GM11168 (cell line): ENCODE results near the gene HECTD2.
"Not testable (repeated sequence)": the region's sequence is repeated elsewhere in the genome, so short reads cannot be mapped to it uniquely, and the experiment has no call there.

ENCODE experiments used
- in situ Hi-C: fragments of 300-500 bp; cut with MboI; formaldehyde crosslinking; loops from one replicate; pipeline ENCODE4 v1.12.0; 2022; ENCODE audit warnings: low sequenced_read_pairs; ENCODE audit not compliant: unreplicated experiment

The HECTD2 gene

DNA sequence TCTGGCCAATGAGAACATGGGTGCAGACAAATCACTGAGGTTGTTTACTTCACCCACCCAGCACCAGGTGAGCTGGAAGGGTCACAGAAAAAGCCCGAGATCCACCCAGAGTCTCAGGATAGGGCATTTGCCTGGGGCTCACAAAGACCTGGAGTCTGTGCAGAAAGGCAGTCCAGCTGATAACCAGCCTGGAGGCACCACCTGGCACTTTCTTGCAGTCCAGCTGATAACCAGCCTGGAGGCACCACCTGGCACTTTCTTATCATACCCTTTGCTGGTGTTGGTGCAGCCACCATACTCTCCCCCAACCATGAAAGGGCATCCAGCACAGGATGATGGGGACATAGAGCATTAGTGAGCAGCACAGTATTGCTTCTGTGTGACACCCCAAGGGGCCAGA is 118.6 kb downstream of the HECTD2 start:
- in situ Hi-C loops: no loop called here

DNA sequence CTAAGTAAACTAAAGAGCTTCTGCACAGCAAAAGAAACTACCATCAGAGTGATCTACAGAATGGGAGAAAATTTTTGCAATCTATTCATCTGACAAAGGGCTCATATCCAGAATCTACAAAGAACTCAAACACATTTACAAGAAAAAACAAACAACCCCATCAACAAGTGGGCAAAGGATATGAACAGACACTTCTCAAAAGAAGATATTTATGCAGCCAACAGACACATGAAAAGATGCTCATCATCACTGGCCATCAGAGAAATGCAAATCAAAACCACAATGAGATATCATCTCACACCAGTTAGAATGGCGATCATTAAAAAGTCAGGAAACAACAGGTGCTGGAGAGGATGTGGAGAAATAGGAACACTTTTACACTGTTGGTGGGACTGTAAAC is 124.6 kb downstream of the HECTD2 start:
- in situ Hi-C loops: not testable (repeated sequence)

DNA sequence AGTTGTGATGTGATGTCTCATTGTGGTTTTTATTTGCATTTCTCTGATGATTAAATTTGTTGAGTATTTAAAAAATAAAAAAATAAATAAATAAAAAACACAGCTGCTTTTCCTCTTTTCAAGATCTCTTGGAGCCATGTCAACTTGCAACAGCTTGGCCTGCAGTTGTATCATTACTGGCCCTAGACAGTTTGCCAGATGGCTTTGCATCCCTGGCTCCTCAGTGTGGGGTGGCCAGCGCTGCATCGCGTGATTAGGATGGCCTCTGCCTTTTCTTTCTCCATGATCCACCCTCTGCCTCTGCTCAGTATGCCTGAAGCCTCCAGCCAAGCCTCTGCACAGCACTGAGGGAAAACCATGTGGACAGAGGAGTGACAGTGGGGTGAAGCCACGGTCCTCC is 126.0 kb downstream of the HECTD2 start:
- in situ Hi-C loops: no loop called here

DNA sequence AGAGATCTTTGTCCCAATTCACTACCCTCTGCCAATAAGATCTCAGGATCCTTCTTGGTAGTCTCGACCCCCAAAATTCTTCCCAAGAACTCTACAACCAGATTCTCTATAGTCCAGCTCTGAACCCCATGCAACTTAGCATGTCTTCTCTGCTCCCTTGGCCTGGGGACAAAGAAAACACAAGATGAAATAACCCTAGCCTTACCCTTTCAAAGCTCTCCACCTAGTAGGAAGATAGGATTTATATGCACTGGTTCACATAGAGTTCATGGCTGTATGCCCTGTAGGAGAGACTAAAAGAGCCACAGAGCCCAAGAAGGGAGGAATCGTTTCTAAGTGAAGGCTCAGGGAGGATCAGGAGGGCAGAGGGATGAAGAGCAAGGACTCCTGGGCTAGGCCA is 126.6 kb downstream of the HECTD2 start:
- in situ Hi-C loops: no loop called here

DNA sequence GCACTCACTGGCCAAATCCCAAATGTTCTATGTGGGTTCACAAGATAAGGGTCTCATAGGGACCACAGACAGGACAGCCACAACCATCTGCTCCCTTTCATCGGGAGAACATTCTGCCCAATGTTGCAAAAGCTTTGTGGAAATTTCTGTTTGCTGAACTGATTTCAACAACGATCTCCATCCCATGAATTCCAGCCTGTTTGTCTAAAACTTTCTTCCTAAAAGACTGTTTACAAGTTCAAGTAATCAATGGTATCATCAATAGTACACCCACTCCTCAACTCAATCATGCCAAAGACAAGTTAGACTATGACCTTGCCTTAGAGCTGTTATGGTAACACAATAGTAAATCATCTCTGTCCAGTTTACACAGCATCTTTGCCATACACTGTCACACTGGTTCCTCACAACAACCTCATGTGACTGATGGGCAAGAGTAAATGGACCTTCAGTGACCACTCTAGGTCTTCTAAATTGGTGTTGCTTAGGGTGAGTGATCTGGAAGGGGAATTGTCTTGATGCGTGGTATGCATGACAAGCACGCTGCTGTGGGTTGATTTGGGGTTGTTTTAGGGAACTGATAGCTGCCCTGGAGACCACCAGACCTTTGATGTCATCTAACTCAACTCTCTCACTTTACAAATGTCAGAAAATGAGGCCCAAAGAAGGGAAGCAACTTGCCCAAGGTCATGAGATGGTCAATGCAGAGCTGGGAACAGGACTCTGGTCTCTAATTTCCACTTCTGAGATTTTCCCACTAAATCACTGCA is 127.7 kb downstream of the HECTD2 start:
- in situ Hi-C loops: no loop called here

DNA sequence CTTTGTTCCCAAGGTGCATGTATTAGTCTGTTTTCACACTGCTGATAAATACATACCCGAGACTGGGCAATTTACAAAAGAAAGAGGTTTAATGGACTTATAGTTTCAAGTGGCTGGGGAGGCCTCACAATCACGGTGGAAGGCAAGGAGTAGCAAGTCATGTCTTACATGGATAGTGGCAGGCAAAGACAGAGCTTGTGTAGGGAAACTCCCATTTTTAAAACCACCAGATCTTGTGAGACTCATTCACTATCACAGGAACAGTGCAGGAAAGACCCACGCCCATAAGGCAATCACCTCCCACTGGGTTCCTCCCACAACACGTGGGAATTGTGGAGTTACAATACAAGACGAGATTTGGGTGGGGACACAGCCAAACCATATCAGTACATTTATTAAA is 129.8 kb downstream of the HECTD2 start:
- in situ Hi-C loops: no loop called here

DNA sequence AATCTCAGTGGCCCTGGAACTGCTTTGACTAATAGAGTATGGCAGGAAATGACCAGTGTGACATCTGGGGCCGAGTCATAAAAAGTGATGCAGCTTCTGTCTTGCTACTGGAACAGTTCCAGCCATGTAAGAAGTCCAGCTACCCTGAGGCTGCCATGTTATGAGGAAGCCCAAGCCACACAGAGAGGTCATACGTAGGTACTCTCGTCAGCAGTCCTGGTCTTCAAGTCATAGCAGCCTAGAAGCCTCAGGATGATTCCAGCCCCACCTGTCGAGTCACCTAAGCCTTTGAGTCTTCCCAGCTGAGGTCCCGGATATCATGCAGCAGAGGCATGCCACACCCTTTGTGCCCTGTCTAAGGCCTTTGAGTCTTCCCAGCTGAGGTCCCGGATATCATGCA is 130.6 kb downstream of the HECTD2 start:
- in situ Hi-C loops: no loop called here

DNA sequence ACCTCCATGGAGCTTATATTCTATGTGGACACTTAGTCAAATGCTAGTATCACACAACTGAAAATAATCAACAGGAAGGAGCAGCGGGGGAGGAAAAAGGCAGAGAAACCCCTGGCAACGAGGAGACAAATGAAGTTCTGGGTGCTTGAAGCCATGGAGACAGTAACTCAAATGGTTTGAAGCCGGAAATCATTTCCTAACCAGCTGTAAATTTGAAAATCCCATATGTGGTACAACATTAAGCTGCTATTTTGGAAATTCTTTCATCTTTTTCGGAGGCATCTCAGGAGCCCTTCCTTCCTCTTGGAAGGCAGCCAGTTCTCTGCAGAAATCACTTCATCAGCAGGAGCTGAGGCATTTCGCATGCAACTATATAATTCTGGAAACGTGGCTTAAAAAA is 131.3 kb downstream of the HECTD2 start:
- in situ Hi-C loops: no loop called here

DNA sequence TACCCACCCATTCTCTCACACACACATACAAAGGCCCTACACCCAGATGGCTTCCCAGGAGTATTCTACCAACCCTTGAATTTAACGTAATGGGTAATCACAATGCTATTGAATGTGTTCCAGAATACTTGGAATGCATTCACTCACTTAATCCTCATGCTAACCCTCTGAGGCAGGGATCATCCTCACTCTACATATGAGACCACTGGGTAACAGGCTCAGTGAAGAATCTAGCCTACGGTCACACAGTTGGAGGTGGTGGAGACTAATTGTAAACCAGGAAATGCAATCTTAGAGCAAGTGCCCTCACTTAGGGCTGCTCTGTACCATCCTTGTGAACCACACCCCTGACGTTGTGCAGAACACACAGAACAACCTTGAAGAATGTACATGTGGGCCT is 135.2 kb downstream of the HECTD2 start:
- in situ Hi-C loops: no loop called here

DNA sequence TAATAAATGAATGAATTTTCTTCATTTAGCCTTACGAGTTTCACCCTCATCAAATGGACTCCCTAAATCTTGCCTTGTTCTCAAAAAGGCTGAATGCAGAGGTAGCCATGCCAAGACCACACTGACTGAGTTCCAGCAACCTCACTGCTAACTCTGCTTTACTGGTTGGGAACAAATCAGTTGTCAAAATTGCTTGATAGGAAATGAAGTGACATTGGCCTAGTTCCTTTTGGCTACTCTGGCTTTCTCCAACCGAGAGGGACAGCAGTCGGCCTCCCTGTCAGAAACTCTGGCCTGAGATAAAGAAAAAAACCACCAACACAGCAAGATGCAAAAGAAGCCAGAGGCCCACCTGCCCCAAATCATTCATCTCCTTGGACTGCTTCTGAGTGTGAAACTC is 135.7 kb downstream of the HECTD2 start:
- in situ Hi-C loops: no loop called here

DNA sequence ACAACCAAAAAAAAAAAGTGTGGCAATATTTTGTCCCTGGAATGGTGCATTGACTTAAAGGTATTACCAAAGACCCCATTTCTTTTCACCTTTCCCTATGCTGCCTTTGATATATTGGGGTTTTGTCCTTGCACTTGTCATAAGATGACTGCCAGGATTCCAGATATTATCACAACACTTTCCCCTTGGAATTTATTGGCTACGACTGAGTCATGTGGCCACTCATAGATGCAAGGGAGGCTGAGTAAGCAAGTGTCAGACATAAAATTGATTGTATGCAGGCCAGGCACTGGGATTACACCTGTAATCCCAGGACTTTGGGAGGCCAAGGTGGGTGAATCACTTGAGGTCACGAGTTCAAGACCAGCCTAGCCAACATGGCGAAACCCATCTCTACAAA is 139.1 kb downstream of the HECTD2 start:
- in situ Hi-C loops: no loop called here

DNA sequence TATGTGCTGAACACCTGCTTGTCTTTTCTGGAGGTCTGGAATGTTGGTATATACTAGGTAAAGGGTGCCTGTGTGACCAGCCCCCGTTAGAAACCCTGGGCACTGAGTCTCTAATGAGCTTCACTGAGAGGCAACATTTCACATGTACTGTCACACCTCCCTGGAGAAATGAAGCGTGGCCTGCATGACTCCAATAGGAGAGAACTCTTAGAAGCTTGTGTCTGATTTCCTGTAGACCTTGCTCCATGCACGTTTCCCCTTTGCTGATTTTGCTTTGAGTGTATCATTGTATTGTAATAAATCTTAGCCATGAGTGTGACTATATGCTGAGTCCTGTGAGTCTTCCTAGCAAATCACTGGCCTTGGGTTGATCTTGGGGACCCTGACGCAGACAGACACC is 139.9 kb downstream of the HECTD2 start:
- in situ Hi-C loops: no loop called here

DNA sequence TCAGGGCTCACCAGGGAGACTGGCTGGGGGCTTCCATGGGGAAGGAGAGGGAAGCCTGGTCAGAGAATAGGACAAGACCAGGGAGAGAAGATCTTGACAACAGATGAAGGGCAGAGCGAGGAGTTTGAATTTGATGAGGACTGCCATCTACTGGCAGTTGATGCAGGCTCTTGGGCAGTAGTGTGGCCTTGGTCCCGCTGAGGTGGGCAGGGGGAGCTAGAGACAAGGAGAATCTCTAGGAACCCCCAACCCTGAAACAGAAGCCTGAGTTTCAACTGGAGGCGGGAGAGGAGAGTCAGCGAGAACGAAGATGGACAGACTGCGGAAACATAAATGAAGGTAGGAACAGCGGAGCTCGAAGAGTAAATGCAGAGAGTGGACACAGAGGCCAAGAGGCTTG is 141.7 kb downstream of the HECTD2 start:
- in situ Hi-C loops: no loop called here

DNA sequence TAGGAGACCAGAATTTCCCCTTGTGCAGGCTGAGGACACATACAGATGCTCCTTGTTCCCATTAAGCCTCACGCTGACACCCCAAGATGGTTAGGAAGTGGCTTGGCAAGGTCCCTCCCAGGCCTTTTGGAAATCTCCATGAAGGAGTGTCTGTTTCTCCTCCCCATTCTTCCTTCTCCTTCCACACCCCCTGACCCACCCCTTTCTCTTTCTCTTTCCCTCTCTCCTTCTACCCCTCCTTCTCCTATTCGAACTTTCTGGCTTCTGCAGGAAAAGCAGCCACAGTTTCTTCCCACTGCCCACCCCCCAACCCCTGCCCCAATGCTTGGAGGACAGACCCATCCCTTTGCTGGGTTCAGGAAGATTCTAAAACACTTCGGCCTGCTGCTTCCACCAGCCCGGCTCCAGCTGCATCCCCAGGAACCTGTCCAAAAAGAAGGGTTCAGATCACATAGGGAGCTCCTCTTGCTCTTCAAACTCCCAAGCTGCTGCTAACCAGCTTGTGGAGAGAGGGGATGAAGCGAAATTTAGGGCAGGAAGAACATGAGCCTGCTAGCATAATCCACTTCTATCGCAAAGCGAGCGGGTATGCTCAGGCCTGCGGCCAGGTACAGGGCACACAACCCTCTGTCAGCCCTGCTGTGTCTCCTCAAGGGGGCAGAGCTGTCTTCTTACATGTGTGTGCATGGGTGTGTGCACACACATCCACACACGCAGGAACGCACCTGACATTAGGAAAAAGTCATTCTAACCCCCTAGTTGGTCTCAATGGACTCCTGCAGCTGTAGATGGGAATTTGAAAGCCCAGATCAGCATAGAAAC is 142.3 kb downstream of the HECTD2 start:
- in situ Hi-C loops: no loop called here

DNA sequence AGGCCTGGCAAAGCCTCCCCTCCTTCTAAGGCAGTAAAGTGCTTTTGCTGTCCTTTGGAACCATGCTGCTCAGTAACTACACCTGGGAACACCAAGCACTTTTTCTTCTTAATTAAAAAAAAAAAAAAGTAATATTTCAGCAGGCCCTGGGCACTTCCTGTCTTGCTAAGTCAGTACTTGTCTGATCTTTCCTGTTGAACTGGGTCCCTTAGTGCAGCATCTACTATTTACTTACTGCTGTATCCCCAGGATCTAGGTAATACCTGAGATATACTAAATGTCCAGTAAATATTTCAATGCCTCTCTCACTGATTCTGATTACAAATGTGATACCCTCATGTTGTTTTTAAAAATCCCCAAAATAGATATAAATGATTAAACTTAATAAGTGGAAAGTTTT is 145.3 kb downstream of the HECTD2 start:
- in situ Hi-C loops: no loop called here

DNA sequence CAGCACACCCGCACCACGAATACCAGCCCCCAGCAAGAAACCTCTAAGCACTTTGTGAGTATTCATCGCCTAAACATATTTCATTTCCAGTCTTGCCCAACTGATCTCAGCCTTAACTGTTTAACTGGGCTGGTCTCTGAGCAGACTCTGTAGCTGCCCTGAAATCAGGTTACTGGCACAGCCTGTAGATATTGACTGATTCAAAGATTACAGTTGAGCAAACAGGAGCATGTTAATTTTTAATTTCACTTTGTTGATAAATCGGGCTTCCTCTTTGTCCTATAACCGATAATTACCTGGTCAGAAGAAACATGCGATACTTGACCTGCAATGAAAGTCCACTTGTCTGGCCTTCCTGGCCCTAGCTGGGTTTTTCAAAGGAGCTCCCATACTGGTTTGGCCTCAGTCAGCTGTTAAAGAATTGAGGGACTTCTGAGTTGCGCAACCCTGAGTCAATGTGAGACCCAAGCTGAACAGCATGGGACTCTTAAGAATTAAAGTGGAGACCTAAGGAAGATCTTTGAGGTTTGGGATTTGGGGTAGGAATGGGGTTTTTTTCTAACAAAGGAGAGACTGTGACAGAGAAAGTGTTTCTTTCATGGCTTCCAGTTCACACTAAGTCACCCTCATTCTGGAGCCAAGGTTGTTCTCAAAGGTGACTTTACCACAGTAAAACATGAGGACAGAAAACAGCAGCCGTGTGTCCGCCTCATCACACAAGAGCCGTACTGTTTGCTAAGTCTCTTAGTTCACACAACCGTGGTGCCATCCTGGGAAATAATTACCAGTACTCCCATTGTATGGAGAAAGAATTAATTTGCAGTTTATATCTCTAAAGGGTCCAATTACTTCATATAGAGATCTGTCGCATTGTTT is 146.8 kb downstream of the HECTD2 start:
- in situ Hi-C loops: no loop called here

DNA sequence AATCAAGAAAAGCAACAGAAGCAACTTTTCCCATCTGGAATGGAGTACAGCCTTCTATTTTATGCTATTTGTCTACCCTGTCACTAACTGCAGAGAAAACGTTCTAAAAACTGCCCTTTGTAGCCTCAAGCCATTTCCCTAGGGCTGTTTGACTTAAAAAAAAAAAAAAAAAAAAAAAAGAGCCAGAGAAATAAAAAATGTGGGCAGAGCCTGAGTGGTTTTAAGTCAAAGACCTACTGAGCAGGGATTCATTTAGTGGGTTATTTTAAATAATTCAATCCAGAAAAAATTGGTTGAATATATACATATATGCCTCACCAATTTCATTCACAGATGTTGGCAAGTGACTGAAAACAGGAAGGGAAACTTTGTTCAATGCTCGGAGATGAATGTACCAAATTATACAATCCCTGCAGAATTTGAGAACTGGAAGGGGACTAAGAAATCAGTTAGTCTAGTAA is 147.5 kb downstream of the HECTD2 start:
- in situ Hi-C loops: no loop called here

DNA sequence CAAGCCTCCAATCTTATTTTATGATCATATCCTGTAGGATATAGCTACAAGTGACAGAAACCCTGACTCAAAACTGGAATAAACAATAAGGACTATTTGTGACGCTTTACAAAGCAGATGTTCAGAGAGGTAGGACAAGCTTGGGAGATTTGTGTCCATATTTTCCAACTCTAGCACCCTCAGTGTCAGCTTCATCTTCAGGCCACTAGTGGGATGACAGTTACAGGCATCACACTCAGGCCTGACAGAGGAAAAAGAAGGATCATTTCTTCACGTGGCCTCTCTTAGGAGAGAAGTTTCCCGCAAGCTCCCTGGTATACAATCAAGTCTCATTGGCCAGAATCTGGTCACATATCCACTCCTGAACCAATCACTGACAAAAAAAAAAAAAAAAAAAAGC is 148.3 kb downstream of the HECTD2 start:
- in situ Hi-C loops: no loop called here

DNA sequence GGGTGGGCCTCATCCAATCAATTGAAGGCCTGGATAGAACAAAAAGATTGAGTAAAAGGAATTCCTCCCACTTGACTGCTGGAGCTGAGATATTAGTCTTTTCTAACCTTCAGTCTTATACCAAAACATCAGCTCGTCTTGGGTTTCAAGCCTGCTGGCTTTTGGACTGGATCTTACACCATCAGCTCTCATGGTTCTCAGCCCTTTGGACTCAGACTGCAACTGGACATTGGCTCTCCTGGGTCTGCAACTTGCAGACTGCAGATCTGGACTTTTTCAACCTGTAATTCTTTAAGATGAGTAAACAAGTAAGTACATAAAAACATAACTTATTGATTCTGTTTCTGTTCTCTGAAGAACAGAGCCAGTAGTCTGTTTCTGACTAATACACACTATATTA is 149.0 kb downstream of the HECTD2 start:
- in situ Hi-C loops: no loop called here

DNA sequence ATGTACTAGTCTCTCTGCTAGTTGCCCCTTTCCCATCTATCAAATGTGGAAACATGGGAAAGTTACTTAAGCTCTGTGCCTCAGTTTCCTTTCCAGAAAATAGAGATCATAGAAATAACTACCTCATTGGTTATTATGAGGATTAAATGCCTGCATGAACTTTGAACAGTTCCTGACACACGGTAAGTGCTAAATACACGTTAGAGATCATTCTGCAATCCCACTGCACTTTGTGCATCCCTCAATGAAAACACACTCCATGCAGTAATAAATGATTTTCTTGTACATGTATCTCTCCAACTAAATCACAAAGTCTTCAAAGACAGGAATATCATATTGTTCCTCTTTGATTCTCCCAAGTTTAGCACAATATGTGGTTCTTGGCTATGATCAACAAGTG is 149.6 kb downstream of the HECTD2 start:
- in situ Hi-C loops: no loop called here

DNA sequence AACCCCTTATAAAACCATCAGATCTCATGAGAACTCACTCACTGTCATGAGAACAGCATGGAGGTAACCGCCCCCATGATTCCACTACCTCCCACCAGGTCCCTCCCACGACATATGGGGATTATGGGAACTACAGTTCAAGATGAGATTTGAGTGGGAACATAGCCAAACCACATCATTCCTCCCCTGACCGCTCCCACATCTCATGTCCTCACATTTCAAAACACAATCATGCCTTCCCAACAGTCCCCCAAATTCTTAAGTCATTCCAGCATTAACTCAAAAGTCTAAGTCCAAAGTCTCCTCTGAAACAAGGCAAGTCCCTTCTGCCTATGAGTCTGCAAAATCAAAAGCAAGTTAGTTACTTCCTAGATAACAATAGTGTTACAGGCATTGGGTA is 150.7 kb downstream of the HECTD2 start:
- in situ Hi-C loops: not testable (repeated sequence)
